Gastroesophageal sphincter (tissue), 3 donors: ENCODE measurements around the gene ABHD5.

Experiments
- EP300 ChIP-seq: sonication (generic); formaldehyde crosslinking; IDR thresholded peaks from one replicate; pipeline ENCODE4 v1.6.1; 2017; ENCODE audit warnings: antibody characterized with exemption, mild to moderate bottlenecking
- POLR2A ChIP-seq, 2 donors: fragments of 450-650 bp; IDR thresholded peaks; one replicate each; pipeline ENCODE4 v1.6.1; 2017; ENCODE audit warnings: antibody characterized with exemption in 2 of 2, mild to moderate bottlenecking in 2 of 2, moderate library complexity in 1 of 2
- POLR2AphosphoS5 ChIP-seq: sonication (generic); formaldehyde crosslinking; IDR thresholded peaks from one replicate; pipeline ENCODE4 v1.6.1; 2017; ENCODE audit warnings: antibody characterized with exemption
- TF ChIP-seq, protein P1 (sequence below), 4 experiments: fragments of 200-600 bp in 2 of 4; fragments of 450-650 bp in 2 of 4; sonication (generic) in 1 of 4; IDR thresholded peaks; one replicate each; pipeline ENCODE4 v1.5.1; 2017 to 2019; ENCODE audit warnings: antibody characterized with exemption in 4 of 4, mild to moderate bottlenecking in 2 of 4, moderate library complexity in 2 of 4

DNA sequence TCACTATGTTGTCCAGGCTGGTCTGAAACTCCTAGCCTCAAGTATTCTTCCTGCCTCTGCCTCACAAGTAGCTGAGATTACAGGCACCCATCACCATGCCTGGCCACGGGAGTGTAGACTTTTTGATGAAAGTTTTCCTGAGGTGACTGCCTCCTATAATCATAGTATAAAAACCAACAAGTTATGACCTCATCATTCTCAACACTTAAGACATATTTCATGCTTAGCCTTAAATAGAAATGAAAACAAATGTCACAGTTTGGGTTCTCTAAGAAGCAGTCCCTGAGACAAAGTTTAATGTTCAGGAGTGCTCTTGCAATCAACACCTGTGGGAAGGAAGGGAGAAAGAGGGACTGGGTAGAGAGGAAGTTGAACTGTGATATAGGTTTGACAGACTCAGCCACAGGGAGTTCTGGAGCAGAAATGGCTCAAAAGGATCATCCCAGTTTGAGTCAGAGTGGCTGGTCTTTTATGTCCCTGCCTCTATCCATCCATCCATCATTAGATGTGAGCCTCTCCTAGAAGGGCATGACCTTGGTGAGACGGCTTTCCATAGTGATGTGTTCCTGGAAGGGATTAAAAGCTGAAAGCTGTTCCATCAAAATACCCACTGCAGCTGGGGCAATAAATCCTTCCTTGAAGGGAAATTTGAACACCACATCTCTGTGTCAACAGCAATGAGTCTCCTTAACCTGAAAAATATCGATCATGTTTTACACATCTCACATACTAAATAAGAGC, 16.2 kb upstream of the ABHD5 start:
- TF ChIP-seq, protein P1, sequence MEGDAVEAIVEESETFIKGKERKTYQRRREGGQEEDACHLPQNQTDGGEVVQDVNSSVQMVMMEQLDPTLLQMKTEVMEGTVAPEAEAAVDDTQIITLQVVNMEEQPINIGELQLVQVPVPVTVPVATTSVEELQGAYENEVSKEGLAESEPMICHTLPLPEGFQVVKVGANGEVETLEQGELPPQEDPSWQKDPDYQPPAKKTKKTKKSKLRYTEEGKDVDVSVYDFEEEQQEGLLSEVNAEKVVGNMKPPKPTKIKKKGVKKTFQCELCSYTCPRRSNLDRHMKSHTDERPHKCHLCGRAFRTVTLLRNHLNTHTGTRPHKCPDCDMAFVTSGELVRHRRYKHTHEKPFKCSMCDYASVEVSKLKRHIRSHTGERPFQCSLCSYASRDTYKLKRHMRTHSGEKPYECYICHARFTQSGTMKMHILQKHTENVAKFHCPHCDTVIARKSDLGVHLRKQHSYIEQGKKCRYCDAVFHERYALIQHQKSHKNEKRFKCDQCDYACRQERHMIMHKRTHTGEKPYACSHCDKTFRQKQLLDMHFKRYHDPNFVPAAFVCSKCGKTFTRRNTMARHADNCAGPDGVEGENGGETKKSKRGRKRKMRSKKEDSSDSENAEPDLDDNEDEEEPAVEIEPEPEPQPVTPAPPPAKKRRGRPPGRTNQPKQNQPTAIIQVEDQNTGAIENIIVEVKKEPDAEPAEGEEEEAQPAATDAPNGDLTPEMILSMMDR (IDR thresholded peaks at IDR 0.05) = no peak
- no peak for TF ChIP-seq POLR2A (IDR thresholded peaks at IDR 0.05)
- TF ChIP-seq EP300 = no peak
- TF ChIP-seq POLR2AphosphoS5 = no peak
